Thyroid gland (tissue), 4 donors: ENCODE results near the gene DMRT1. TPM values are rescaled to one million over a fixed set of nuclear protein-coding genes. Genes with fewer than 3 reads are reported as not detected.

Source experiments
- DNase-seq, 2 donors: peaks; one replicate each; pipeline ENCODE4 v3.0.0-alpha.2; 2019
- H3K27ac ChIP-seq, 3 donors: fragments of 200-600 bp; sonication (generic); 1 replicate in 2 of 3; 2 replicates in 1 of 3; pipeline ENCODE4 v1.5.1; 2016 to 2019; ENCODE audit warnings: mild to moderate bottlenecking in 1 of 3, moderate library complexity in 1 of 3
- H3K27me3 ChIP-seq: fragments of 200-600 bp; sonication (generic); one replicate; pipeline ENCODE4 v1.5.1; 2019
- H3K36me3 ChIP-seq, 2 donors: fragments of 200-600 bp; sonication (generic); one replicate each; pipeline ENCODE4 v1.5.1; 2016 to 2019
- H3K4me1 ChIP-seq, 2 donors: fragments of 200-600 bp; sonication (generic); one replicate each; pipeline ENCODE4 v1.5.1; 2017 to 2019
- H3K4me3 ChIP-seq, 3 donors: fragments of 200-600 bp; sonication (generic); replicated peaks in 1 of 3; 1 replicate in 2 of 3; 2 replicates in 1 of 3; pipeline ENCODE4 v1.5.1; 2016; ENCODE audit warnings: mild to moderate bottlenecking in 1 of 3
- H3K9me3 ChIP-seq: fragments of 200-600 bp; sonication (generic); one replicate; pipeline ENCODE4 v1.5.1; 2017
- POLR2A ChIP-seq, 2 donors: fragments of 450-650 bp; IDR thresholded peaks; one replicate each; pipeline ENCODE4 v1.6.1; 2017; ENCODE audit warnings: antibody characterized with exemption in 2 of 2, mild to moderate bottlenecking in 2 of 2, moderate library complexity in 1 of 2
- WGBS, 2 donors: methylation state at CpG; one replicate each; pipeline ENCODE4 v1.1.5; 2017; 5-methylcytosine and 5-hydroxymethylcytosine counted together
- intact Hi-C: fragments of 100-400 bp; cut with DNase I; formaldehyde crosslinking; loops from one replicate; pipeline ENCODE4 v1.15.1; 2023
- total RNA-seq, 4 donors: library from RNA; depleted of rRNA; stranded (reverse); fragments of >200 nt; gene quantifications; one replicate each; pipeline ENCODE4 v1.2.3, GENCODE V29; 2016
- TF ChIP-seq, protein P1 (sequence below), 6 experiments: fragments of 200-600 bp in 3 of 6; fragments of 450-650 bp in 3 of 6; sonication (generic) in 3 of 6; IDR thresholded peaks; one replicate each; pipeline ENCODE4 v1.5.1; 2016 to 2019; ENCODE audit warnings: antibody characterized with exemption in 6 of 6, mild to moderate bottlenecking in 2 of 6, inconsistent platforms in 1 of 6, moderate library complexity in 1 of 6

DMRT1 gene
- total RNA-seq, 4 donors from 2014 or later, result 0.33 to 2.0 (median 0.94) TPM; not detected in 1

- no peak overlapping the region for H3K27ac ChIP-seq
- peaks cover 3 to 18% of the 10 kb centered on the region in 2 donors for H3K4me1 ChIP-seq
- TF ChIP-seq, protein P1, sequence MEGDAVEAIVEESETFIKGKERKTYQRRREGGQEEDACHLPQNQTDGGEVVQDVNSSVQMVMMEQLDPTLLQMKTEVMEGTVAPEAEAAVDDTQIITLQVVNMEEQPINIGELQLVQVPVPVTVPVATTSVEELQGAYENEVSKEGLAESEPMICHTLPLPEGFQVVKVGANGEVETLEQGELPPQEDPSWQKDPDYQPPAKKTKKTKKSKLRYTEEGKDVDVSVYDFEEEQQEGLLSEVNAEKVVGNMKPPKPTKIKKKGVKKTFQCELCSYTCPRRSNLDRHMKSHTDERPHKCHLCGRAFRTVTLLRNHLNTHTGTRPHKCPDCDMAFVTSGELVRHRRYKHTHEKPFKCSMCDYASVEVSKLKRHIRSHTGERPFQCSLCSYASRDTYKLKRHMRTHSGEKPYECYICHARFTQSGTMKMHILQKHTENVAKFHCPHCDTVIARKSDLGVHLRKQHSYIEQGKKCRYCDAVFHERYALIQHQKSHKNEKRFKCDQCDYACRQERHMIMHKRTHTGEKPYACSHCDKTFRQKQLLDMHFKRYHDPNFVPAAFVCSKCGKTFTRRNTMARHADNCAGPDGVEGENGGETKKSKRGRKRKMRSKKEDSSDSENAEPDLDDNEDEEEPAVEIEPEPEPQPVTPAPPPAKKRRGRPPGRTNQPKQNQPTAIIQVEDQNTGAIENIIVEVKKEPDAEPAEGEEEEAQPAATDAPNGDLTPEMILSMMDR (IDR thresholded peaks at IDR 0.05), result no peak
- no peak for TF ChIP-seq POLR2A (IDR thresholded peaks at IDR 0.05)
- H3K27me3 ChIP-seq, result peaks cover 15% of the 10 kb centered on the region
- 63 to 69% methylated on average over 7 of the region's 7 CpGs for WGBS, 2 donors
- H3K36me3 ChIP-seq, result no peaks in the 10 kb centered on the region
- H3K9me3 ChIP-seq, result no peaks in the 10 kb centered on the region
- DNase-seq, result no peak
- H3K4me3 ChIP-seq, result no peak overlapping the region
- intact Hi-C loops, result no loop called here
These were observed 1.2 kb upstream of the DMRT1 start for GRCh38 chr9:840343-840742.

GRCh38 chr9:842635-843426 lies 1.3 kb downstream of the DMRT1 start:
- TF ChIP-seq, protein P1 (IDR thresholded peaks at IDR 0.05), result no peak
- no peak for TF ChIP-seq POLR2A (IDR thresholded peaks at IDR 0.05)
- Histone ChIP-seq H3K4me1 (peaks cover 3 to 18% of the 10 kb centered on the region in 2 donors), H3K4me3 (no peak overlapping the region), H3K27me3 (peaks cover 15% of the 10 kb centered on the region), H3K9me3 (no peaks in the 10 kb centered on the region), H3K36me3 (no peaks in the 10 kb centered on the region), H3K27ac (no peak overlapping the region)
- intact Hi-C loops, result no loop called here
- whole genome bisulfite sequencing, 2 donors, result 9 to 11% methylated on average over 25 to 30 of the region's 61 CpGs
- DNase-seq, result no peak

- 18% methylated on average over 12 of the region's 12 CpGs for WGBS, 2 donors
- no peaks in the 10 kb centered on the region for H3K9me3 ChIP-seq
- H3K4me3 ChIP-seq, result no peak overlapping the region
- peaks cover 15% of the 10 kb centered on the region for H3K27me3 ChIP-seq
- peaks cover 3 to 18% of the 10 kb centered on the region in 2 donors for H3K4me1 ChIP-seq
- H3K36me3 ChIP-seq, result no peaks in the 10 kb centered on the region
- intact Hi-C loops, result no loop called here
- H3K27ac ChIP-seq, result no peak overlapping the region
- no peak for TF ChIP-seq POLR2A (IDR thresholded peaks at IDR 0.05)
- TF ChIP-seq, protein P1 (IDR thresholded peaks at IDR 0.05), result no peak
- no peak for DNase-seq
These were observed 1.9 kb downstream of the DMRT1 start for GRCh38 chr9:843427-843785.

DNA sequence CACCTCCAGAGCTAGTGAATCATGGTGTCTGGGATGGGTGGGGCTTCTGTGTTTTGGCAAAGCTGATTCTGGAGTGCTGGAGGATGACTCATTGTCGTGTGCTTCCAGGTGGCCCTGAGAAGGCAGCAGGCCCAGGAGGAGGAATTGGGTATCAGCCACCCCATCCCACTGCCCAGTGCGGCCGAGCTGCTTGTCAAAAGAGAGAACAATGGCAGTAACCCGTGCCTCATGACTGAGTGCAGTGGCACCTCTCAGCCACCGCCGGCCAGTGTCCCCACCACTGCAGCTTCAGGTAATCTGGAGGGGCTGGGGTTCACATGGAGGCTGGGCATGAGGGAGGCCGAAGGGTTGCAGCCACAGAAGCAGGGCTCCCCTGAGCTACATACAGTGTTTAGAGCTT lies 5.4 kb downstream of the DMRT1 start:
- TF ChIP-seq POLR2A (IDR thresholded peaks at IDR 0.05), result no peak
- Histone ChIP-seq H3K27me3 (peaks cover 15% of the 10 kb centered on the region), H3K4me1 (peaks cover under 1 to 11% of the 10 kb centered on the region in 2 donors), H3K9me3 (no peaks in the 10 kb centered on the region), H3K36me3 (no peaks in the 10 kb centered on the region), H3K4me3 (no peak overlapping the region), H3K27ac (no peak overlapping the region)
- DNase-seq, result no peak
- intact Hi-C loops, result no loop called here
- WGBS, 2 donors, result 82 to 83% methylated on average over 2 to 7 of the region's 7 CpGs

DNA sequence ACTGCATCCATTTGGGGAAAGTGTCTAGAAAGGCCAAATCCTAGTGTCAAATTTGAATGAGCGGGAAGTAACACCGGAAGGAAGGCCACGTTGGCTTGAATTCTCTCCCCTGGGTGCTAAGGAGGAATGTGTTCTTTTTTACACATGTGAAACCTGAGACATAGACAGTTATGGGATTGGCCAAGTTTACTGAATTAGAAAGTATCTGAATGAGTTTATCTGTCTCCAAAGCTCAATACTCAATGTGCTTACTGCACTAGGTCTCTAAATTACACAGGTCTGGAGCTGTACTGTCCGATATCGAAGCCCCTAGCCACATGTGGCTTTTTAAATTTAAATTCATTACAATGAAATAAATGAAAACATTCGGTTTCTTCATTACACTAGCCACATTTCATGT lies 6.0 kb downstream of the DMRT1 start:
- intact Hi-C loops, result no loop called here
- no peaks in the 10 kb centered on the region for H3K9me3 ChIP-seq
- 69 to 73% methylated on average over 6 of the region's 6 CpGs for WGBS, 2 donors
- no peak overlapping the region for H3K4me3 ChIP-seq
- DNase-seq, result no peak
- peaks cover 12% of the 10 kb centered on the region for H3K27me3 ChIP-seq
- no peaks in the 10 kb centered on the region for H3K36me3 ChIP-seq
- peaks cover 0 to 6% of the 10 kb centered on the region in 2 donors for H3K4me1 ChIP-seq
- no peak for TF ChIP-seq POLR2A (IDR thresholded peaks at IDR 0.05)
- TF ChIP-seq, protein P1 (IDR thresholded peaks at IDR 0.05), result no peak
- no peak overlapping the region for H3K27ac ChIP-seq
